ENCODE results near the gene SHPK.

DNA sequence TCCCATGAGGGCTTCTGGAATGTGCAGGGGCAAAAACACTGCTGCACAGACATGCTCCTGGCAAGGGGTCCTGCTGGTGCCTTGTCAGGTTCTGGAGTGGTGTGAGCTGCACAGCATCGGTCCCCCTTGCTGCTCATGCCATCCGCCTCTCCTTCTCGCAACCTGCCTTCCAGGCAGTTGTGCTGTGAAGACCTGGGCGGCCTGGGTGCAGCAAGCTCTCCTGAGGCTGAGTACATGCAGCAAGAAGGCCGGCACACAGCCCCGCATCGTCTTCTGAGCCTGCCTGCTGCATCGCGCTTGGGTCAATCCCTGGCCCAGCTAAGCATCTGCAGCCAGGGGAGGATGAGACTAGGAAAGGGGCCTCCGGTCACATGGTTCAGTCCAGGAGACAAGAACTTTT is 26.4 kb downstream of the SHPK start:
- TF ChIP-seq, protein P1, sequence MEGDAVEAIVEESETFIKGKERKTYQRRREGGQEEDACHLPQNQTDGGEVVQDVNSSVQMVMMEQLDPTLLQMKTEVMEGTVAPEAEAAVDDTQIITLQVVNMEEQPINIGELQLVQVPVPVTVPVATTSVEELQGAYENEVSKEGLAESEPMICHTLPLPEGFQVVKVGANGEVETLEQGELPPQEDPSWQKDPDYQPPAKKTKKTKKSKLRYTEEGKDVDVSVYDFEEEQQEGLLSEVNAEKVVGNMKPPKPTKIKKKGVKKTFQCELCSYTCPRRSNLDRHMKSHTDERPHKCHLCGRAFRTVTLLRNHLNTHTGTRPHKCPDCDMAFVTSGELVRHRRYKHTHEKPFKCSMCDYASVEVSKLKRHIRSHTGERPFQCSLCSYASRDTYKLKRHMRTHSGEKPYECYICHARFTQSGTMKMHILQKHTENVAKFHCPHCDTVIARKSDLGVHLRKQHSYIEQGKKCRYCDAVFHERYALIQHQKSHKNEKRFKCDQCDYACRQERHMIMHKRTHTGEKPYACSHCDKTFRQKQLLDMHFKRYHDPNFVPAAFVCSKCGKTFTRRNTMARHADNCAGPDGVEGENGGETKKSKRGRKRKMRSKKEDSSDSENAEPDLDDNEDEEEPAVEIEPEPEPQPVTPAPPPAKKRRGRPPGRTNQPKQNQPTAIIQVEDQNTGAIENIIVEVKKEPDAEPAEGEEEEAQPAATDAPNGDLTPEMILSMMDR (IDR thresholded peaks at IDR 0.05) = no peak
- no peak for TF ChIP-seq POLR2AphosphoS5 (IDR thresholded peaks at IDR 0.05)

Measured in upper lobe of left lung (tissue), 4 donors.